OCI-LY7 (cell line): ENCODE results near the gene PRDM10. TPM values are rescaled to one million over a fixed set of nuclear protein-coding genes. Genes with fewer than 3 reads are reported as not detected.

Experiments used
- BruUV-seq: library from RNA; stranded (reverse); fragments of 400-500 nt; replicated peaks from 2 replicates; lab custom pipeline; 2021; lab: Mats Ljungman, UMichigan
- CTCF ChIA-PET: fragments of 300-600 bp; sonication (Branson Sonifier 250); formaldehyde crosslinking; loops from one replicate; lab custom pipeline; 2022; ENCODE audit warnings: antibody characterized with exemption; ENCODE audit not compliant: unreplicated experiment; lab: Charles Lee
- POLR2A ChIA-PET: fragments of 300-600 bp; sonication (Branson Sonifier 250); formaldehyde crosslinking; loops from one replicate; lab custom pipeline; 2022; ENCODE audit warnings: antibody characterized with exemption; lab: Charles Lee
- DNase-seq: peaks from one replicate; pipeline ENCODE4 v3.0.0-alpha.2; 2015; ENCODE audit warnings: low spot score
- H2AFZ ChIP-seq: fragments of 200-600 bp; sonication (generic), shearing (Covaris generic); 2 replicates; pipeline ENCODE4 v1.6.1; 2014; ENCODE audit warnings: mild to moderate bottlenecking, antibody characterized with exemption, low read length, moderate library complexity
- H3K27ac ChIP-seq: fragments of 200-600 bp; sonication (generic); 2 replicates; pipeline ENCODE4 v1.5.1; 2014; ENCODE audit warnings: mixed run types, low read depth, mild to moderate bottlenecking, moderate library complexity, low read length, inconsistent platforms; ENCODE audit not compliant: poor library complexity, severe bottlenecking
- H3K36me3 ChIP-seq: fragments of 200-600 bp; sonication (generic); 2 replicates; pipeline ENCODE4 v1.6.1; 2014; ENCODE audit warnings: mild to moderate bottlenecking, antibody characterized with exemption, low read length, moderate library complexity, mixed read lengths; ENCODE audit not compliant: insufficient read depth
- H3K4me1 ChIP-seq: fragments of 200-600 bp; sonication (generic); 2 replicates; pipeline ENCODE4 v1.5.1; 2014; ENCODE audit warnings: mild to moderate bottlenecking, low read length; ENCODE audit not compliant: insufficient read depth, poor library complexity, severe bottlenecking
- H3K4me2 ChIP-seq: fragments of 200-600 bp; sonication (generic); 2 replicates; pipeline ENCODE4 v1.6.1; 2014; ENCODE audit warnings: mild to moderate bottlenecking, low read length
- H3K4me3 ChIP-seq: fragments of 200-600 bp; sonication (generic); 2 replicates; pipeline ENCODE4 v1.5.1; 2014; ENCODE audit warnings: mild to moderate bottlenecking, low read depth, low read length; ENCODE audit not compliant: poor library complexity, severe bottlenecking
- H3K79me2 ChIP-seq: fragments of 200-600 bp; sonication (generic); 2 replicates; pipeline ENCODE4 v1.6.1; 2016; ENCODE audit warnings: low read depth, mild to moderate bottlenecking, low read length, moderate library complexity, mixed read lengths; ENCODE audit not compliant: insufficient read depth
- H3K9me2 ChIP-seq: fragments of 200-600 bp; sonication (generic); 2 replicates; pipeline ENCODE4 v1.6.1; 2016; ENCODE audit warnings: mild to moderate bottlenecking, low read length, mixed read lengths; ENCODE audit not compliant: insufficient read depth
- H3K9me3 ChIP-seq: fragments of 200-600 bp; sonication (generic); 2 replicates; pipeline ENCODE4 v1.6.1; 2014; ENCODE audit warnings: mild to moderate bottlenecking, mixed run types, low read length, mixed read lengths
- H4K20me1 ChIP-seq: fragments of 200-600 bp; sonication (generic); 2 replicates; pipeline ENCODE4 v1.6.1; 2014; ENCODE audit warnings: mild to moderate bottlenecking, antibody characterized with exemption, low read length, moderate library complexity, mixed read lengths; ENCODE audit not compliant: insufficient read depth
- EZH2phosphoT487 ChIP-seq: fragments of 200-600 bp; sonication (generic); IDR thresholded peaks from 2 replicates; pipeline ENCODE4 v1.6.1; 2018; ENCODE audit warnings: low read depth, borderline replicate concordance, mild to moderate bottlenecking, mixed run types, antibody characterized with exemption, low read length, moderate library complexity, mixed read lengths
- intact Hi-C: fragments of 100-400 bp; cut with micrococcal nuclease; formaldehyde crosslinking; loops from one replicate; pipeline ENCODE4 v1.10.0; 2022; ENCODE audit not compliant: unreplicated experiment
- total RNA-seq, 2 experiments: library from RNA; depleted of rRNA in 1 of 2; stranded (reverse); fragments of >200 nt in 1 of 2; shearing (Covaris generic) in 1 of 2; gene quantifications; 2 replicates each; pipeline ENCODE4 v1.2.3, GENCODE V29; 2014 to 2022
- TF ChIP-seq, protein P1 (sequence below): fragments of 200-600 bp; sonication (generic); conservative IDR thresholded peaks from 2 replicates; pipeline ENCODE4 v1.5.1; 2014; ENCODE audit warnings: mild to moderate bottlenecking, antibody characterized with exemption, low read length, moderate library complexity, mixed read lengths

PRDM10 gene
- total RNA-seq, 2 experiments from 2014 or later, result 29.8 to 60.6 TPM

GRCh38 chr11:129996113-129996870 lies 6.3 kb downstream of the PRDM10 start:
- no peaks in the 10 kb centered on the region for H4K20me1 ChIP-seq
- POLR2A ChIA-PET, result interaction anchor here (0.6 to 12.4 kb wide), 9 partner anchors 8 to 170 kb away, joined by 3 to 228 read pairs (median 3); no protein-coding TSS in a partner anchor
- no peaks in the 10 kb centered on the region for H3K9me2 ChIP-seq
- peaks cover 28% of the 10 kb centered on the region for H3K79me2 ChIP-seq
- H3K9me3 ChIP-seq, result no peaks in the 10 kb centered on the region
- H3K4me3 ChIP-seq, result peak overlapping the region; percentile 14
- H3K4me1 ChIP-seq, result peaks cover 96% of the 10 kb centered on the region
- peak overlapping the region; percentile 56; the same call in 1 of the 2 replicates for H2AFZ ChIP-seq
- CTCF ChIA-PET, result interaction anchor here (1.3 kb wide), 1 partner anchor 50 kb away, joined by 3 read pairs; no protein-coding TSS in a partner anchor
- intact Hi-C loops, result no loop called here
- peaks cover 6% of the 10 kb centered on the region for H3K36me3 ChIP-seq
- no TSS peak for BruUV-seq
- DNase-seq, result peak; percentile 62
- peak overlapping the region; percentile 48 for H3K27ac ChIP-seq
- peak overlapping the region; percentile 57 for H3K4me2 ChIP-seq
- TF ChIP-seq, protein P1, sequence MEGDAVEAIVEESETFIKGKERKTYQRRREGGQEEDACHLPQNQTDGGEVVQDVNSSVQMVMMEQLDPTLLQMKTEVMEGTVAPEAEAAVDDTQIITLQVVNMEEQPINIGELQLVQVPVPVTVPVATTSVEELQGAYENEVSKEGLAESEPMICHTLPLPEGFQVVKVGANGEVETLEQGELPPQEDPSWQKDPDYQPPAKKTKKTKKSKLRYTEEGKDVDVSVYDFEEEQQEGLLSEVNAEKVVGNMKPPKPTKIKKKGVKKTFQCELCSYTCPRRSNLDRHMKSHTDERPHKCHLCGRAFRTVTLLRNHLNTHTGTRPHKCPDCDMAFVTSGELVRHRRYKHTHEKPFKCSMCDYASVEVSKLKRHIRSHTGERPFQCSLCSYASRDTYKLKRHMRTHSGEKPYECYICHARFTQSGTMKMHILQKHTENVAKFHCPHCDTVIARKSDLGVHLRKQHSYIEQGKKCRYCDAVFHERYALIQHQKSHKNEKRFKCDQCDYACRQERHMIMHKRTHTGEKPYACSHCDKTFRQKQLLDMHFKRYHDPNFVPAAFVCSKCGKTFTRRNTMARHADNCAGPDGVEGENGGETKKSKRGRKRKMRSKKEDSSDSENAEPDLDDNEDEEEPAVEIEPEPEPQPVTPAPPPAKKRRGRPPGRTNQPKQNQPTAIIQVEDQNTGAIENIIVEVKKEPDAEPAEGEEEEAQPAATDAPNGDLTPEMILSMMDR, result no peak
- no peak for TF ChIP-seq EZH2phosphoT487

DNA sequence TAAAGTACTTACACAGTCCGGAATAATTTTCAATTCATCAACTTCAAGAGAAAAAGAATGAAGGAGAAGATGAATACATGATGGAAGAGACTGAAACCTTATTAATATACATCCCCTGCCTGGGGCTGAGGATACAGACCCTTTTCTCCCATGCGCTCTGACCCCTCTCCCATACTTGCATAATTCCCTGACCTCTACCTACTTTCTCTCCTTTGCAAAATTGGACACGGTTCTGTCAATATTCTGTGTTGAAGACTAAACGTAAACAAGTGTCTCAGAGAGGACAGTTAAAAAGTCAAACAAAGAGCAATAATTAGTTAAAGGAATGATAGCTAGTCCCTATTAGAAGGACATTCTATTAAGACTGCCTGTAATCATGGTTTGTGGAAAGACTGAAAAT lies 7.5 kb downstream of the PRDM10 start:
- Histone ChIP-seq H4K20me1 (no peaks in the 10 kb centered on the region), H3K9me3 (no peaks in the 10 kb centered on the region), H3K9me2 (no peaks in the 10 kb centered on the region), H3K36me3 (peaks cover 6% of the 10 kb centered on the region), H3K4me2 (peak overlapping the region; percentile 57; the same call in 1 of the 2 replicates), H3K4me3 (no peak overlapping the region), H2AFZ (no peak overlapping the region), H3K4me1 (peaks cover 84% of the 10 kb centered on the region), H3K27ac (peak overlapping the region; percentile 11), H3K79me2 (peaks cover 16% of the 10 kb centered on the region; the same call in 1 of the 2 replicates)
- TF ChIP-seq EZH2phosphoT487, result no peak
- TF ChIP-seq, protein P1, result no peak
- POLR2A ChIA-PET, result interaction anchor here (0.6 to 12.4 kb wide), 8 partner anchors 9 to 137 kb away, joined by 3 to 228 read pairs (median 4); no protein-coding TSS in a partner anchor
- BruUV-seq, result no TSS peak
- intact Hi-C loops, result no loop called here
- no peak for DNase-seq
- CTCF ChIA-PET, result no interaction called here
